Fibroblast of the aortic adventitia (primary cell): ENCODE measurements around the gene EOLA1. TPM values are rescaled to one million over a fixed set of nuclear protein-coding genes. Genes with fewer than 3 reads are reported as not detected.

Experiments
- DNase-seq: peaks from one replicate; pipeline ENCODE4 v3.0.0-alpha.2; 2010; ENCODE audit warnings: low read depth
- H3K4me3 ChIP-seq: 2 replicates; pipeline ENCODE4 v1.5.1; 2011; ENCODE audit warnings: low read depth, mild to moderate bottlenecking, control low read depth, low read length, moderate library complexity
- total RNA-seq: library from RNA; depleted of rRNA; stranded (reverse); fragments of >200 nt; gene quantifications from 2 replicates; pipeline ENCODE4 v1.2.3, GENCODE V29; 2012; ENCODE audit warnings: low replicate concordance
- TF ChIP-seq, protein P1 (sequence below): IDR thresholded peaks from 2 replicates; pipeline ENCODE4 v1.5.1; 2011; ENCODE audit warnings: mild to moderate bottlenecking, low read length, control low read depth, inconsistent platforms; ENCODE audit not compliant: insufficient read depth

EOLA1 gene
- total RNA-seq, 1 donor = 11.1 TPM

- TF ChIP-seq, protein P1, sequence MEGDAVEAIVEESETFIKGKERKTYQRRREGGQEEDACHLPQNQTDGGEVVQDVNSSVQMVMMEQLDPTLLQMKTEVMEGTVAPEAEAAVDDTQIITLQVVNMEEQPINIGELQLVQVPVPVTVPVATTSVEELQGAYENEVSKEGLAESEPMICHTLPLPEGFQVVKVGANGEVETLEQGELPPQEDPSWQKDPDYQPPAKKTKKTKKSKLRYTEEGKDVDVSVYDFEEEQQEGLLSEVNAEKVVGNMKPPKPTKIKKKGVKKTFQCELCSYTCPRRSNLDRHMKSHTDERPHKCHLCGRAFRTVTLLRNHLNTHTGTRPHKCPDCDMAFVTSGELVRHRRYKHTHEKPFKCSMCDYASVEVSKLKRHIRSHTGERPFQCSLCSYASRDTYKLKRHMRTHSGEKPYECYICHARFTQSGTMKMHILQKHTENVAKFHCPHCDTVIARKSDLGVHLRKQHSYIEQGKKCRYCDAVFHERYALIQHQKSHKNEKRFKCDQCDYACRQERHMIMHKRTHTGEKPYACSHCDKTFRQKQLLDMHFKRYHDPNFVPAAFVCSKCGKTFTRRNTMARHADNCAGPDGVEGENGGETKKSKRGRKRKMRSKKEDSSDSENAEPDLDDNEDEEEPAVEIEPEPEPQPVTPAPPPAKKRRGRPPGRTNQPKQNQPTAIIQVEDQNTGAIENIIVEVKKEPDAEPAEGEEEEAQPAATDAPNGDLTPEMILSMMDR = no peak
Measured at GRCh38 chrX:149563359-149563758, 22.5 kb downstream of the EOLA1 start.

DNA sequence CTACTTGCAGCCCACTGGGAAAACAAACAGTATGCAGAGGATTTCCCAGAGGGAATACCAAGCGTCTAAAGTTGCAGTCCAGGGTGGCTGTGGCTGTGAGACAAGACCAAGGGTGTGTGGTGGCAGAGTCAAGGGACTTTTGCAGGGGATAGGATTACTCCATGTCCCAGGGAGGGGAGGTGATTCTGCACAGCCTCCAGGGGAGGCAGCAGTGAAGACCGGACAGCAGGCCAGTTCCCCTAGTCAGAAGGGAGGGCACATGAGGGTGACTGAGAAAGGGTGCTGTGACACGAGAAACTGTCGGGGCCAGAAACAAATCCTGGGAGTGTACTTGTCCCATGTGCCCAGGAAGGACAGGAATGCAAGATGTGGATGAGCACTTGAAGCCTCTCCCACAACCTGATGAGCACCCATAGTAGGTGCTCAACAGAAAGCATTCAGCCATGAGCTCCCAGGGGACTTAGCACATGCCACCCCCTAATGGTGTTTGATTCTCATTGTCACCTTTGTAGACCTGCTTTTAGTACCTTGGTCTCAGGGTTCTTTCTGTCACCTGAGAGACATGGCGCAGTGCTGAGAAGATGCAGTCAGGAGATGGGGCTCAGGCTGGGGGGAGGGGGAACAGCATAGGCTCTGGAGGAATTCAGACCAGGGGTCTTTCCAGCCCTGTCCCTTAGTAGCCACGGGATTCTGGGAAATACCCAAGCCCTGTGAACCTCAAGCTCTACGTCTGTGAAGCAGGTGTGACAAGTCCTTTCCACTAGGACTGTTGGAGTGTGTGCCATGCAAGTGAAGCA, 27.0 kb downstream of the EOLA1 start:
- DNase-seq = no peak
- H3K4me3 ChIP-seq = no peak overlapping the region
- TF ChIP-seq, protein P1 = no peak

More at GRCh38 chrX:149563359-149563758, 22.5 kb downstream of the EOLA1 start:
- no peak overlapping the region for H3K4me3 ChIP-seq
- no peak for DNase-seq

- DNase-seq = no peak
- H3K4me3 ChIP-seq = no peak overlapping the region
- TF ChIP-seq, protein P1 = no peak
Measured at GRCh38 chrX:149568701-149569296, 28.0 kb downstream of the EOLA1 start.

DNA sequence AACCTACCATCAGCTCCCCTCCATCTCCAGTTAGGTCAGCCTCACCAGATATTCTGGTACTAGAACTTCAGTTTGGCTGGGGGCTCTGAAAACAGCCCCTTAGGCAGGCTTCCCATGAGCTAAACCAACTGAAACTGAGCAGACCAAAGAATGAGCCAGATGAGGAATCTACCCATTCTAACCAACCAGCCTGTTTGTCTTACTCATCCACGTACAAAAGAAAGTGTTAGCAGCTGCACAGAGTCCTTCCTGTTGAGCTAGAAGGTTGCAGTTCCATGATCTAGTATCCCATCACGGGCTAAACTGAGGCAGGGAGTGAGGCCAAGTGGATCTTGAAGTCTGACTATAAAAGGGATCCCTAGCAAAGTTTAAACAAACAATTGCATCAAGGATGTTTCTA, 29.0 kb downstream of the EOLA1 start:
- no peak for DNase-seq
- TF ChIP-seq, protein P1 = no peak
- H3K4me3 ChIP-seq = no peak overlapping the region

DNA sequence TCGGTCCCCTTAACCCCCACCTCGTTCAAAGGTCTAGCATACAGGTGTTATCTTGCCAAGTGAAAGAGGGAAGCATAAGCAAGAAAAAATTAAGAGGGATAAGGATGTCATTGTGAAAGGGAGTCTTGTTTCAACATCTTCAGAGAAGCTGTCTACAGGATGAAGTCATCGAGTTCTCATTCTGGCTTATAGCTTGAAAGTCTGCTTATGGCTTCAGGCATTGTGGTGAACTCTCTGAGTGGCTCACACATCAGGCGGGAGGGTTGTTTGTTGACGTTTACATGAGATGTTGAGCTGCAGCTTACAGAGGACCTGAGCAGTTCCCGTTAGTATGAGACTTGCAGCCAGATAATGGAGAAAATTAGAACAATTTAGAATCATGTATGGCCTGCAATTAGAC, 29.9 kb downstream of the EOLA1 start:
- DNase-seq = peak; percentile 54
- TF ChIP-seq, protein P1 = no peak

DNA sequence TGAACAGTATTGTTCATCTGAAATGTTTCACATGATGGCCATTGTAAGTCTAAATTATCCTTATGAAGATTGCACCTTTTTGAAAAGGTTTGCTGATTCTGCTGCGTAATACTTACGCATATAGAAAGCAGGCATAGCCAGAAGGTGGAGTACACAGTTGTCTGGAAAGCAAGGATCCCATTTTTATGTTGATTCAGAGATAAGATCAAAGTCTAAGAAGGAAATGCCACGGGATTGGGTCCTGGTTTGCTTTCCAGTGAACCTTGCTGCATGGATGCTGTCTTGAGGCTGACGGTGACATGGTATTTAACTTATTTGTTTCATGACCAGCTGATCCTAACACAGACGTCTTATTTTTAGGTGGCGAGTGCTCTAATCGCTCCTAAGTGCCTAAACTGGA, 31.0 kb downstream of the EOLA1 start:
- no peak for DNase-seq
- H3K4me3 ChIP-seq = no peak overlapping the region
- TF ChIP-seq, protein P1 = no peak

More for the DNA sequence above, 29.9 kb downstream of the EOLA1 start:
- H3K4me3 ChIP-seq = no peak overlapping the region
